Gastrocnemius medialis (tissue), 4 donors: ENCODE results near the gene CD48. TPM values are rescaled to one million over a fixed set of nuclear protein-coding genes. Genes with fewer than 3 reads are reported as not detected.

Experiments
- ATAC-seq, 2 donors: fragments of 150-250 bp; one replicate each; pipeline ENCODE4 v1.9.1; 2016
- DNase-seq, 2 donors: peaks; one replicate each; pipeline ENCODE4 v3.0.0-alpha.2; 2019
- H3K27ac ChIP-seq, 4 donors: fragments of 200-600 bp; sonication (generic); 1 replicate in 1 of 4; 2 replicates in 3 of 4; pipeline ENCODE4 v1.5.1; 2016 to 2018; ENCODE audit warnings: mild to moderate bottlenecking in 2 of 4, moderate library complexity in 1 of 4
- H3K27me3 ChIP-seq, 3 donors: fragments of 200-600 bp; sonication (generic) in 2 of 3; 1 replicate in 1 of 3; 2 replicates in 2 of 3; pipeline versions ENCODE4 v1.5.1 to v1.6.0; 2016 to 2019; ENCODE audit warnings: mild to moderate bottlenecking in 1 of 3, moderate library complexity in 1 of 3
- H3K36me3 ChIP-seq, 2 donors: fragments of 200-600 bp; sonication (generic) in 1 of 2; one replicate each; pipeline ENCODE4 v1.5.1; 2017 to 2018
- H3K4me1 ChIP-seq, 2 donors: fragments of 200-600 bp; sonication (generic) in 1 of 2; one replicate each; pipeline ENCODE4 v1.5.1; 2016 to 2017; ENCODE audit warnings: mild to moderate bottlenecking in 2 of 2
- H3K4me3 ChIP-seq, 4 donors: fragments of 200-600 bp; sonication (generic) in 3 of 4; 1 replicate in 1 of 4; 2 replicates in 3 of 4; pipeline ENCODE4 v1.5.1; 2016 to 2019; ENCODE audit warnings: mild to moderate bottlenecking in 2 of 4
- H3K9me3 ChIP-seq, 3 donors: fragments of 200-600 bp; sonication (generic) in 2 of 3; 1 replicate in 1 of 3; 2 replicates in 2 of 3; pipeline ENCODE4 v1.5.1; 2016 to 2019
- POLR2A ChIP-seq, 2 donors: fragments of 450-650 bp; IDR thresholded peaks; one replicate each; pipeline ENCODE4 v1.6.1; 2017; ENCODE audit warnings: antibody characterized with exemption in 2 of 2, mild to moderate bottlenecking in 2 of 2, moderate library complexity in 2 of 2
- in situ Hi-C, 4 donors: fragments of 200-750 bp; cut with MboI; loops; one replicate each; pipeline versions ENCODE4 v1.15.0 to v1.8.0; 2017; ENCODE audit warnings: low sequenced_read_pairs in 4 of 4
- intact Hi-C: fragments of 100-400 bp; cut with DNase I; formaldehyde crosslinking; loops from one replicate; pipeline ENCODE4 v1.15.1; 2023; ENCODE audit warnings: low total_unique reads
- total RNA-seq, 4 donors: library from RNA; depleted of rRNA; stranded (reverse); fragments of >200 nt; gene quantifications; one replicate each; pipeline versions ENCODE4 v1.1.0 to v1.2.3, GENCODE V29; 2016
- TF ChIP-seq, protein P1 (sequence below), 5 experiments: fragments of 450-650 bp in 3 of 5; fragments of 200-600 bp in 2 of 5; sonication (generic) in 2 of 5; IDR thresholded peaks in 4 of 5; conservative IDR thresholded peaks in 1 of 5; 1 replicate in 4 of 5; 2 replicates in 1 of 5; pipeline ENCODE4 v1.5.1; 2016 to 2019; ENCODE audit warnings: antibody characterized with exemption in 5 of 5, mild to moderate bottlenecking in 3 of 5, moderate library complexity in 3 of 5

The CD48 gene
- total RNA-seq, 4 donors from 2014 or later: 0.62 to 1.3 TPM; not detected in 2

DNA sequence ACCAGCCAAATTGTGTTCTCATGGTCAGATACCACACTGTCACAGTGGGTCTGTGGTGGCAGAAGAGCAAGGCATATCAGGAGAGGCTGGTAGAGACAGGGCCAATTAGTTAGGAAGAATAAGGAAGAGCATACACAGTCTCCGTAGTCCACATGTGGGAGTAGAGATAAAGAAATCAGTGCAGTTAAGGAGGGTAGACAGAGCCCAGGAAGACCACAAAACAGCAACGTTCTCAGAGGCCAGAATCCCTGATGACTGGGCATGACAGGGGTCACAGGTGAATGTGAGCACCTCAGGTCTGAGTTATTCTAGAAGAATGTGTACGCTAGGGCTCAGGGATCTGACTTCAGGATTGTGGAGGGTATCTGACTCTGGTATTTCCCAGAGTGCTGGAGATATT lies 31.7 kb downstream of the CD48 start:
- DNase-seq (no peak), ATAC-seq (no peak)
- Histone ChIP-seq H3K4me3 (no peak overlapping the region), H3K4me1 (no peaks in the 10 kb centered on the region), H3K9me3 (no peaks in the 10 kb centered on the region), H3K36me3 (no peaks in the 10 kb centered on the region), H3K27me3 (no peaks in the 10 kb centered on the region), H3K27ac (no peak overlapping the region)
- TF ChIP-seq, protein P1, sequence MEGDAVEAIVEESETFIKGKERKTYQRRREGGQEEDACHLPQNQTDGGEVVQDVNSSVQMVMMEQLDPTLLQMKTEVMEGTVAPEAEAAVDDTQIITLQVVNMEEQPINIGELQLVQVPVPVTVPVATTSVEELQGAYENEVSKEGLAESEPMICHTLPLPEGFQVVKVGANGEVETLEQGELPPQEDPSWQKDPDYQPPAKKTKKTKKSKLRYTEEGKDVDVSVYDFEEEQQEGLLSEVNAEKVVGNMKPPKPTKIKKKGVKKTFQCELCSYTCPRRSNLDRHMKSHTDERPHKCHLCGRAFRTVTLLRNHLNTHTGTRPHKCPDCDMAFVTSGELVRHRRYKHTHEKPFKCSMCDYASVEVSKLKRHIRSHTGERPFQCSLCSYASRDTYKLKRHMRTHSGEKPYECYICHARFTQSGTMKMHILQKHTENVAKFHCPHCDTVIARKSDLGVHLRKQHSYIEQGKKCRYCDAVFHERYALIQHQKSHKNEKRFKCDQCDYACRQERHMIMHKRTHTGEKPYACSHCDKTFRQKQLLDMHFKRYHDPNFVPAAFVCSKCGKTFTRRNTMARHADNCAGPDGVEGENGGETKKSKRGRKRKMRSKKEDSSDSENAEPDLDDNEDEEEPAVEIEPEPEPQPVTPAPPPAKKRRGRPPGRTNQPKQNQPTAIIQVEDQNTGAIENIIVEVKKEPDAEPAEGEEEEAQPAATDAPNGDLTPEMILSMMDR (IDR thresholded peaks at IDR 0.05 in 4 of 5, conservative IDR thresholded peaks at IDR 0.05 in 1 of 5): no peak
- TF ChIP-seq POLR2A (IDR thresholded peaks at IDR 0.05): no peak
- in situ Hi-C loops: no loop called here
- intact Hi-C loops: no loop called here

DNA sequence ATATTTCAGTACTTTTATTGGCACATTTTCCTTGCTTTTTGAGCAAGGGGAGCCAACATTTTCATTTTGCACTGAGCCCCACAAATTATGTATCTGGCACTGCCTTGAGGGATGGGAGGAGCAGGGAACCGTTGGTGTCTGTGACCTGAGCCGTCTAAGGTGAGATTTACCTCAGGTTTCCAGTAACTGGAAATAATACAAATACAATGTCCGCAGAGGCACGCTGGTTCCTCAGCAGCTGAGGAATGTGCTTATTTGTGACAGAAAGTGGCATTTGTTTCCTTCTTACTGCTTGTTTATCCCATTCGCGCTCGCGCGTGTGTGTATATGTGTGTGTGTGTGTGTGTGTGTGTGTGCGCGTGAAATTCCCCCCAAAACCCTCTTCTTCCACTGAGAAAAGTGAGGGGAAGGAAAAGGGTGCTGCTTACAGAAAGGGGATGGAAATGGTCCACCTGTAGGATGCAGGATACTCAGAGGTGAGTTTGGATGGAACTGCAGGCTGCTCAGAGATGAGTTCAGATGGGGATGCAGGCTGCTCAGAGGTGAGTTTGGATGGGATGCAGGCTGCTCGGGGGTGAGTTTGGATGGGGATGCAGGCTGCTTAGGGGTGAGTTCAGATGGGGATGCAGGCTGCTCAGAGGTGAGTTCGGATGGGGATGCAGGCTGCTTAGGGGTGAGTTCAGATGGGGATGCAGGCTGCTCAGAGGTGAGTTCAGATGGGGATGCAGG lies 34.6 kb downstream of the CD48 start:
- DNase-seq (no peak), ATAC-seq (no peak)
- Histone ChIP-seq H3K27ac (no peak overlapping the region), H3K27me3 (no peaks in the 10 kb centered on the region), H3K4me1 (no peaks in the 10 kb centered on the region), H3K9me3 (no peaks in the 10 kb centered on the region), H3K36me3 (no peaks in the 10 kb centered on the region), H3K4me3 (no peak overlapping the region)
- intact Hi-C loops (no loop called here), in situ Hi-C loops (no loop called here)
- no peak for TF ChIP-seq POLR2A (IDR thresholded peaks at IDR 0.05)
- TF ChIP-seq, protein P1 (IDR thresholded peaks at IDR 0.05 in 4 of 5, conservative IDR thresholded peaks at IDR 0.05 in 1 of 5): no peak

DNA sequence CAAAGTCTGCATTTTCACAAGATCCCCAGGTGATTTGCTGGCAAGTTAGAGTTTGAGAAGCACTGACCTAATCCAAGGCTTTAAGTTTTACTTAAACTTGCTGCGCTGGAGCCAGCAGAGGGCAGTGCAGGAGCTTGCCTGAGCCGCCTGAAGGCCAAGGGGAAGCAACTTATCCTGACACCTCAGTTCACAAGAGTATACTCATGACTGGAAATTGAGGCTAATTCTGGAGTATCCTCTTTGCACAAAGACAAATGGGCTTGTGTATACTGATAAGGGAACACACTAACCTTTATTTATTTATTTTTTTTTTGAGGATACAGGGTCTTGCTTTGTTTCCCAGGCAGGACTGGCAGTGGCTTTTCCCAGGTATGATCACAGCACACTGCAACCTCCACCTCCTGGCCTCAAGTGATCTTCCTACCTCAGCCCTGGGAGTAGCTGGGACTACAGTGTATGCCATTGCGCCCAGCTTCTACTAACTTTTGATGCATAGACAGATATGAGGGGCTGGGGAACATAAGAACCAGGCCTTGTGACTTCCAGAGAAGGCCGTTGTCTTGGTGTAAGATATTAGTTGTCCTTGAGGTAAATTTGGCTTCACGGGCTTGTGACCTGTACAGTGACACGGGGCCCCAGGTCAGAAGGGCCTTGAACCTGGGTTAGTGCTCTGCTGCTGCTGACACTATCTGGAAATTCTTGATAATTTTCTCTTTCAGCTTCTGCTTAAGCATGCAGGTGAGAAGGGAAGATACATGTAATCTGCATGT lies 35.8 kb downstream of the CD48 start:
- intact Hi-C loops (no loop called here), in situ Hi-C loops (no loop called here)
- no peaks in the 10 kb centered on the region for H3K9me3 ChIP-seq
- no peak overlapping the region for H3K27ac ChIP-seq
- no peaks in the 10 kb centered on the region for H3K36me3 ChIP-seq
- ATAC-seq (peak in 1 of 2 donors; percentile 46), DNase-seq (peak in 1 of 2 donors; percentile 13)
- no peaks in the 10 kb centered on the region for H3K27me3 ChIP-seq
- H3K4me3 ChIP-seq: no peak overlapping the region
- no peaks in the 10 kb centered on the region for H3K4me1 ChIP-seq
- TF ChIP-seq POLR2A (IDR thresholded peaks at IDR 0.05): no peak
- TF ChIP-seq, protein P1 (IDR thresholded peaks at IDR 0.05 in 4 of 5, conservative IDR thresholded peaks at IDR 0.05 in 1 of 5): peak in 2 of 5 experiments; percentile 43 to 50

DNA sequence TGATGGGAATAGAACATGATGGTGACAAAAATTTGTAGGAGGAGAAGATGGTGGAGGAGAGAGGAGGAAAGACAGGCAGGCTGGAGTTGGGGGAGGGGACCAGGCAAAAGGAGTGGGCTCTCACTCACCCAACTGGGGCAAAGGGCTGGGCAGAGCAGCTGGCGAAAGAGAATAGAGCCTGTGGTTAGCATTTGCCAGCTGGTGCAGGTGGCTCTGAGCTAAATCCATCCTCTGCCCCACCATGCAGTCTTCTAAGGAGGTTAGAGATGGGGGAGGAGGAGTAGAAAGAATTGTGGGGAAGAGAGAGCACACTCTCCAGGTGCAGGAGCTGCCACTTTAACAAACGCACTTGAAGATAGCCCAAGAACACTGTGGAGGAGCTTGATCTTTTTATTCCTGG lies 37.2 kb downstream of the CD48 start:
- intact Hi-C loops (no loop called here), in situ Hi-C loops (no loop called here)
- no peaks in the 10 kb centered on the region for H3K36me3 ChIP-seq
- DNase-seq (no peak), ATAC-seq (no peak)
- TF ChIP-seq POLR2A (IDR thresholded peaks at IDR 0.05): no peak
- TF ChIP-seq, protein P1 (IDR thresholded peaks at IDR 0.05 in 4 of 5, conservative IDR thresholded peaks at IDR 0.05 in 1 of 5): no peak
- no peaks in the 10 kb centered on the region for H3K4me1 ChIP-seq
- H3K4me3 ChIP-seq: no peak overlapping the region
- H3K9me3 ChIP-seq: no peaks in the 10 kb centered on the region
- H3K27me3 ChIP-seq: no peaks in the 10 kb centered on the region
- no peak overlapping the region for H3K27ac ChIP-seq
